HG03064 (cell line): ENCODE measurements around the gene TMC1.

Source experiments
- ATAC-seq: cut with Tn5 transposase; IDR thresholded peaks from one replicate; pipeline ENCODE4 v1.9.1; 2021; ENCODE audit warnings: low read depth; ENCODE audit not compliant: unreplicated experiment

The TMC1 gene

DNA sequence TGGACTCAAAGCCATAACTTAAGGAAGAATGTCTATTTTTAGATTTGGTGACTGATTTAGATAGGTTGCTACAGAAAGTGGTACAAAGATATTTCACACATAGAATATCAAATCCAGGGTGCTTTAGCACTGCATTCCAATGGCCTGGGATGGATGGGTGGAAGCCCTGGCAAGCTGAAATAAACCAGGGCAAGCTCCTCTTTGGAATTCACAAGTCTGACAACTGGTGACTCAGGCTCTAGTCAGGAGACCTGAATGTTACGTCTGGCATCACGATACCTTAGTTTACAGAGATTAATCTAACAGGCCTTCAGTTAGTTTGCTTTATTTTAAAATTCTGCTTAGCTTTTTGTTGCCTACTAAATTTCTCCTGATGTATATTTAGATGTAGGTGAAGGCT, 144.0 kb downstream of the TMC1 start:
- ATAC-seq: no peak

DNA sequence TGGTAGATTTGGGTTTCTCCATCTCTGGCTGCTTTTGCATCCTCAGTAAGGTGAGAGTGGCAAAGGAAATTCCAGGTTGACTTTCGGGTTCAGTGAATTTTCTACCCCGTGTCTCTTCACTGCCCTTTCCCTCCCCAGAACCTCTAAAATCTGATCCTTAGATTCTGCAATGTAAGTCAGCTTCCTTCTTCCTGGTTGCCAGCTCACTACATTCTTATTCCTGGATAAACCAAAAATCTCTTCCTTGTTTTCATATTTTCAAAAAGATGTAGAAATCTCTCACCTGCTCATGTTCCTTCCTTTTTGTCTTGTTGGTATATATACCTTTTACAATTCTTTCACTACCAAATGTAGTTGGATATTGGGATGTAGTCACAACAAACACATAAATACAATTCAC, 145.8 kb downstream of the TMC1 start:
- no peak for ATAC-seq

DNA sequence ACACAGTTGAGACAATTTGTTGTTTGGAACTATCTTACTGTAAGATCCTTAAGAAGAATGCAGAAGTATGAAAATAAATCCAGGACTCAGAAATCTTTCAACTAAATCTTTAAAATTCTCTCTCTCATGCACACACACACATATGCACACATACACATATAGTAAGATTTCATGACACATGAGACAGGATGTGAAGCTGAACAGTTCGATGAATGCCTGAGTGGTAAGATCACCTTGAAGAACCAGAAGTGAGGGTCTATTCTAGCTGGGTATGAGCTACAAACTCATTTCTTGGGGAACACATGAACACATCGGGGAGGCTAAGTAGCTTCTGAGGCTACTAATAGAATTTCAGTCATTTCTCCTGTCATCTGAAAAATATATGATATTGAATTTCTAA, 153.6 kb downstream of the TMC1 start:
- no peak for ATAC-seq

DNA sequence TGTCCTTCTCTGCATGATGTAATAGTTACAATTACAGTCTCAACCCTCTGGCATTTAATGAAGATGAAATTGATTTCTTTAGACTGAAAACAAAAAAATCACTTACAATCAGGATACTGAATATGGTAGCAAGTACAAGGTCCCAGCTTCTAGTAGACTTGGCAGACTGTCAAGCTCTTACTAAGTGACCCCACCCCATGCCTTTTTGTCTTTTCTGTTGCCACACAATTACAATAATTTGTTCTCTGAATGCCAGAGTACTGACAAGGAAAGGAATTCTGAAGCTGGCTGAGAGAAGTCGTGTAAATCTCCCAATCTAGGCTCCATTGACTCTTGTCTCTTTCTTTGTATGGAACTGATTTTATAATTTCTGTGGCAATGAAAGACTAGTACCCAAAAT, 154.2 kb downstream of the TMC1 start:
- ATAC-seq: no peak

DNA sequence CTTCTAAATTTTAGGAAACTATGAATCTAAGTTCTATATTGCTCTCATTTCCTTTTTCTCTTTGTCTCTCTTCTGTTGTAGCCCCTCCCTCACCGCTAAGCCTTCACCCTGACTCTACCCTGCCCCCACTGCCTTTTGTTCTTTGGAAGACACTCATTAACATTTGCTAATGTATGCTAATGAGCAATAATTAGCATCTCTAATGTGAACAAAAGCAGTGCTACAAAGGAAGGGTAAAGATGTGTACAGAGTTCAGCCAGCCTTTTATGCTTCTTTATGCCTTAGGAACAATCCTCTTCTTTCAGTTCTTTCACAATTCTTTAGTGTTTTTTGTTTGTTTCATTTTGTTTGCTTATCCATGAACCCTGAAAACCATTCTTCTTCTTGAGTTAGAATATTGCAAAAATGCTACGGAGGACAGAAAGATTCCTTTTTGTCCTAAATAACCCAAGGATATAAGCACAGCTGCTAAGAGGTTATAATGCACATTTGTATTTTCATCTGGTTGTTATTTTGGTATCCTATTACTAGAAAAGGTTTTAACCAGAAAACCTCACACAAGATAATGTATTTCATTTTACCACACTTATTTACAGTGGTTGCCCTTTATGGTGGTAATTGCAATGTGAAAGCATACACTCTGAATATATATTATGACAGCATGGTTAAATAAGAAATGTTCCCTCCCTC, 159.3 kb downstream of the TMC1 start:
- ATAC-seq: no peak

DNA sequence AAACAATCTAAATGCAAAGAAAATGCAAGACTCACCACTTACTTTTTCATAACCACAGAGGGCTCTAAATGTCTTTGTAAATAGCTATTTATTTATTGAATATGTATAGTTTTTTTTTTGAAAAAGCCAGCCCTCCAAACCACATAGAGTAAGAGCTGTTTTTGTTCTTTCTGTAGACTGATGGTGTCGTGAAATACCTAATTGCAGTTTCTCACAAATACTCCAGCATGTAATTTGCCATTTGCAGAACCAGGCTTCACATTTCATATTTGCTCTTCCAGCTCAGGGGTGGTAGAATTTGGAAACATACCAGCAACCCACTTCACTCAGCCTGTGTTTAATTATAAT, 159.8 kb downstream of the TMC1 start:
- no peak for ATAC-seq

DNA sequence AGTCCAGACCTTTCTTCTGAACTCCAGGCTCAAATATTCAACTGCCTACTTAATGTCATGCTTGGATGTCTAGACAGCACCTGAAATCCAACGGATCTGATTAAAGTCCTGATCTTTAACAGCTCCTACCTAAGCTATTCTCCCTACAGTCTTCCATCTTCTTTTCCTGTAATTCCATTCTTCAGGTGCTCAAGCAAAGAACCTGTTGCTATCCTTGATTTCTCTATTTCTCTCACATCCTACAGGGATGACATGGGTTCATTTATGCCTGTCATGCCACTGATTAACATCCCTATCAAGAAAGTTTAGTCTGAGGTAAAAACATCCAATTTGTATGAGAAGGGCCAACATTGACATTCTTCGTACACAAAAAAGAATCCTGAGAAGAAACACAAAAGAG, 163.2 kb downstream of the TMC1 start:
- no peak for ATAC-seq

DNA sequence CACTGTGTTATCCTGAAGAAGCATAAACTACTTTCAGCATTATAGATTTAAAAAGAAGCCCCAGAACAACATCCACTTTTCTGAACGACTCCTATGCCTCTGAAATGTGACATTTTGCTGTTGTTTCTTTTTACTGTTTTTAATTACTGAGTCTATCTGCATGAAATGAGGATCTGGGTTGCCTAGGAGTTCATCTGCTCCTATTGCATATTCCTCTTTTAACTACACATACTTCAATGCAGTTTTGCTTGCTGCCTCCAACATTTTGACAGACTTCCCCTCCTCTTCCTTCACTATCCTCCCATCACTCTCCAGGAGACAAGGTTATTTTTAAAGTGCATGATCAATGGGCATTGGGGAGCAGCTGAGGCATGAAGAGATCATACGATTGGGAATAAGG, 164.5 kb downstream of the TMC1 start:
- no peak for ATAC-seq

- no peak for ATAC-seq
These were observed 165.9 kb downstream of the TMC1 start for GRCh38 chr9:72687331-72687730.

DNA sequence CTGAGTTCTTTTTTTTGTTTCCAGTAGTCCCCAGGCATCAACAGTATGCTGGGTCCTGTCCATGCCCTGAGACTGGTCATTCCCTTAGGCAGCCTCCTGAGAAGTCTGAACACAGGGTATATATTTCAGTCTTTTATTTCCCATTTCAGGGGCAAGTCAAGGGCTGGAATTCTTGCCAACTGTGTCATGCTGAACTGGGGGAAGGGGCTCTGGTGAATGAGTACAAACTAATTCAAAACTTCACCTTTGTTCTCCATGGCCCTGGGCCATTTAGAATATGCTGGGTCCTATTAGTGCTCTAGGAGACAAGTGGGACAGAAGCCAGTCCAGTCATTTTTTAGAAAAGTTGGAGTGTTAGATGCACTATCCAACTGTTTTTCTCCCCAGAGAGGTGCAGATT, 170.3 kb downstream of the TMC1 start:
- ATAC-seq: no peak

GRCh38 chr9:72695365-72695764, 174.0 kb downstream of the TMC1 start:
- no peak for ATAC-seq

GRCh38 chr9:72696511-72696910, 175.1 kb downstream of the TMC1 start:
- ATAC-seq: no peak

GRCh38 chr9:72701510-72701909, 180.1 kb downstream of the TMC1 start:
- no peak for ATAC-seq

DNA sequence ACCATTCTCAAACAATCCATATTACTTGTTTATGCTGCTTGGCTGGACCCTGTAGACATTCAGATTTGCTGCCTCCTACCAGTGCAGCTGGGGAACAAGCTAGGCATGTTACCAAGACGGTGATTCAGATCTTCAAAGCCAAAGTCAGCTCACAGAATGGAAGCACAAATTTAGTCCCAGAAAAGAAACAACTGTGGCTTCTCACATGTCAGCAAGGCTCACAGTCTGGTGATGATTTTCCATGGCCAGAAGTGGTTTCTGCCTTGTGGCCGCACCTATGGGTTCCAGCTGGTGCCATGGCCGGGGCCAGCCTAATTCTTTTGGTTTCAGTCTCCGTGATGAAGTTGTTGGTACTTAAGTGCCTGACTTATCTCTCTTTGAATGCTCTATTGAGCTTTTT, 182.2 kb downstream of the TMC1 start:
- ATAC-seq: no peak

DNA sequence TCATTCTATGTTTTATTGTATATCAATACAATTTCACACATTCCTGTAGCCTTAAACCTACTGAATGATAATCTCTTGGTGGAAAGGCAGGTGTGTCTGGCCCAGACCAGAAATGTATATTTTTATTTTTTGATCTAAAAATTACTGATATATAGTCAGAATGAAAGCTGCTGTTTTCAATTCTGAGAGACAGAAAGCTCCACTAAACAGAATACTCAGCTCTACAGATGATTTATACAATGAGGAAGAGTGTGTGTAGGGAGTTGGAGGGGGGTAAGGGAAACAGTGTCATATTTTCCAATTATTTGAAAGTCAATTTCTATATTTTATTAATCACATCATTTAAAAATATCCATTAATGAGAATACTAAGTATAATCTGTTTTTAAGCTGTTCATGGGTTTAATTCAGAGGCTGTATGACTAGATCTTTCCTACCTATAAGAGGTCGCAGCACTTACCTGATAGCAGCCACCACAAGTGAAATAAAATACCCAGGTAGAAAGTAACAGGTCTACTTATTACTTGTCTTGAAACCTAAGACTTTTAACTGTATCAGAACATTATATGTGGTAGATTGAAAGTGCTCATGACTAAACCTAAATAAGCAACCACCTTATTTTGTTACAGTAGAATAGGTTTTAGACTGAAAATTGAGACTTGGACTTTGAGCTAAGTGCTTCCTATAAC, 183.4 kb downstream of the TMC1 start:
- ATAC-seq: no peak

DNA sequence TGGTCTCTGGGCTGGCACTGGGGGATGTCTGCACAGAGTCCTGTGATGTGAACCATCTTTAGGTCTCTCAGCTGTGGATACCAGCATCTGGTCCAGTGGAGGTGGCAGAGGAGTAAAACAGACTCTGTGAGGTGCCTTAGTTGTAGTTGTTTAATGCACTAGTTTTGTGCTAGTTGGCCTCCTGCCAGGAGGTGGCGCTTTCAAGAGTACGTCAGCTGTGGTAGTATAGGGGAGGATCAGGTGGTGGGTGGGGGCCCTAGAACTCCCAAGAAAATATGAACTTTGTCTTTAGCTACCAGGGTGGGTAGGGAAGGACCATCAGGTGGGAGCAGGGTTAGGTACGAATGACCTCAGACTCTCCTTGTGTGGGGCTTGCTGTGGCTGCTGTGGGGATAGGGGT, 197.1 kb downstream of the TMC1 start:
- ATAC-seq: no peak

DNA sequence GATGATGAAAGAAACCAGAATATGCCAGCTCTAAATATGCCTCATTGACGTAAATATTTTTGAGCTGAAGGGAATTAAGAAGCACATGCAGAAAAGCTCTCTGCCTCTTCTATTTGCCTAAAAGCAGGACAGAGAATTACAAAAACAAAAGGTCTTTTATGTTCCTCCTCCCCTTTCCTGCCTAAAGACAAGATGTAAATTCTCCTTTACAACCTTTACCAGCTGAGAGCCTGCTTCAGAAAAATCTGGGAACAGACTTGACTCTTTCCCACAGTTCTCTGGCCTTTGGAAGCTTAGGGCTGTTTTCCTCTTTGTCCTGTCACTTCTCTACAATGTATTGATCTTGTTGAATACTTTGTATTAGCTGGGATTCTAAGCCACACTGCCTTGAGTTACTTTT, 199.7 kb downstream of the TMC1 start:
- no peak for ATAC-seq

GRCh38 chr9:72726947-72727346, 205.5 kb downstream of the TMC1 start:
- no peak for ATAC-seq

- no peak for ATAC-seq
These were observed 206.8 kb downstream of the TMC1 start for GRCh38 chr9:72728031-72728770.

DNA sequence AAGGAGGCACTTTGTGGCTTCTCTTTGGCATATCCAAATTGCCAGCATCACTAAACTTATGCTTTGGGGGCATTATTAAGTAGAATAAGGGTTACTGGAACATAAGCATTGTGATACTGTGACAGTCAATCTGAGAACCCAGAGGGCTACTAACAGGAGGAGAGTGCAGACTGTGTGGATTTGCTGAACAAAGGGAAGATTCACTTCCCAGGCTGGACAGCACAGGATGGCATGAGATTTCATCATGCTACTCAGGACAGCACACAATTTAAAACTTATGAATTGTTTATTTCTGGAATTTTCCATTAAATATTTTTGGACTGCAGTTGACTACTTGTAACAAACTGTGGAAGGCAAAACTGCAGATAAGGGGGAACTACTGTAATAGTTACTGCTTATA, 212.5 kb downstream of the TMC1 start:
- ATAC-seq: no peak

GRCh38 chr9:72734631-72735030, 213.2 kb downstream of the TMC1 start:
- ATAC-seq: no peak

DNA sequence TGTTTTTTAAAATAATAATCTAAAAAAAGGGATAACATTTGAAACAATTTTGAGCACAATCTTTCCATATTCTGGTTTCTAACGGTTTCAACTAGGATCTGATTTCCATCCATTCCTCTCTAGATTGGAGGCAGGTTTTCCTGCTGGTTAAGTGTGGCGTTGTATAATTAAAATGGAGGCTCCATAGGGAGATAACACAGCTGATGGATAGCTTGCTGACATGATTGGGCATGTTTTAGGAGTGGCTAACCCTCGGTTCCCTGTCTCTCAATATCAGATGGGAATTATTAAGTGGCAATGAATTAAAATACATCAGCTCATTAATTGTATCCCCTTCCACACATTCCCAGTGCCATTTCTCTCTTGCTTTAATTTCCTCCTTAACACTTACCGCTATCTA, 222.4 kb downstream of the TMC1 start:
- ATAC-seq: no peak
